Fibroblast of lung (primary cell): Measurements from ENCODE around the gene PPARG. TPM values are rescaled to one million over a fixed set of nuclear protein-coding genes. Genes with fewer than 3 reads are reported as not detected.

ENCODE experiments used
- DNase-seq, 2 donors: peaks; one replicate each; pipeline versions ENCODE4 v3.0.0 to v3.0.0-alpha.2; 2010; ENCODE audit warnings: low read depth in 2 of 2
- H2AFZ ChIP-seq: 2 replicates; pipeline ENCODE4 v1.5.1; 2012; ENCODE audit warnings: low read length, control low read depth, inconsistent platforms
- H3K27ac ChIP-seq: 2 replicates; pipeline ENCODE4 v1.5.1; 2011; ENCODE audit warnings: low read length, control low read depth; ENCODE audit not compliant: insufficient read depth
- H3K27me3 ChIP-seq: 2 replicates; pipeline ENCODE4 v1.5.1; 2011; ENCODE audit warnings: mild to moderate bottlenecking, low read length; ENCODE audit not compliant: control insufficient read depth, insufficient read depth
- H3K36me3 ChIP-seq: 2 replicates; pipeline ENCODE4 v1.5.1; 2011; ENCODE audit warnings: low read length; ENCODE audit not compliant: control insufficient read depth, insufficient read depth
- H3K4me1 ChIP-seq: 2 replicates; pipeline ENCODE4 v1.5.1; 2011; ENCODE audit warnings: low read length; ENCODE audit not compliant: control insufficient read depth, insufficient read depth; ENCODE audit errors: extremely low read depth
- H3K4me2 ChIP-seq: 2 replicates; pipeline ENCODE4 v1.5.1; 2011; ENCODE audit warnings: low read length, control low read depth; ENCODE audit not compliant: insufficient read depth; ENCODE audit errors: extremely low read depth
- H3K4me3 ChIP-seq, 4 experiments: fragments of 200-600 bp in 1 of 4; sonication (generic) in 1 of 4; replicated peaks in 1 of 4; 2 replicates each; pipeline ENCODE4 v1.5.1; 2011 to 2016; ENCODE audit warnings: low read length in 4 of 4, low read depth in 3 of 4, mild to moderate bottlenecking in 3 of 4, control low read depth in 2 of 4, inconsistent platforms in 1 of 4, mixed read lengths in 1 of 4; ENCODE audit not compliant: insufficient read depth in 1 of 4; ENCODE audit errors: control extremely low read depth in 1 of 4
- H3K79me2 ChIP-seq: 2 replicates; pipeline ENCODE4 v1.5.1; 2012; ENCODE audit warnings: mild to moderate bottlenecking, low read length, inconsistent platforms; ENCODE audit not compliant: control insufficient read depth, insufficient read depth
- H3K9ac ChIP-seq: 2 replicates; pipeline ENCODE4 v1.5.1; 2011; ENCODE audit warnings: mild to moderate bottlenecking, low read length, control low read depth; ENCODE audit not compliant: insufficient read depth
- H3K9me3 ChIP-seq: 2 replicates; pipeline ENCODE4 v1.5.1; 2012; ENCODE audit warnings: low read depth, low read length; ENCODE audit not compliant: control insufficient read depth, insufficient read depth
- H4K20me1 ChIP-seq: 2 replicates; pipeline ENCODE4 v1.5.1; 2011; ENCODE audit warnings: low read length; ENCODE audit not compliant: control insufficient read depth, insufficient read depth; ENCODE audit errors: extremely low read depth
- EZH2 ChIP-seq: IDR thresholded peaks from 2 replicates; pipeline ENCODE4 v1.5.1; 2012; ENCODE audit warnings: low read length, control low read depth, mild to moderate bottlenecking; ENCODE audit errors: missing control alignments
- polyA plus RNA-seq, 2 donors: library from polyadenylated mRNA; depleted of rRNA in 1 of 2; stranded (reverse) in 1 of 2; unstranded in 1 of 2; fragments of >200 nt; gene quantifications; 2 replicates each; pipeline ENCODE4 v1.2.1, GENCODE V29; 2011 to 2012; ENCODE audit warnings: missing spikeins in 1 of 2
- total RNA-seq: library from RNA; depleted of rRNA; stranded (reverse); fragments of >200 nt; gene quantifications from 2 replicates; pipeline ENCODE4 v1.2.1, GENCODE V29; 2014
- TF ChIP-seq, protein P1 (sequence below), 2 donors: IDR thresholded peaks in 1 of 2; conservative IDR thresholded peaks in 1 of 2; 1 replicate in 1 of 2; 2 replicates in 1 of 2; pipeline ENCODE4 v1.5.1; 2011 to 2012; ENCODE audit warnings: low read length in 2 of 2, control low read depth in 1 of 2, inconsistent platforms in 1 of 2, low read depth in 1 of 2, mild to moderate bottlenecking in 1 of 2

Gene PPARG
- total and polyA plus RNA-seq, 2 donors (not counting 1 experiment from before 2014, with no cell fraction given) = 32.8 to 42.8 TPM

DNA sequence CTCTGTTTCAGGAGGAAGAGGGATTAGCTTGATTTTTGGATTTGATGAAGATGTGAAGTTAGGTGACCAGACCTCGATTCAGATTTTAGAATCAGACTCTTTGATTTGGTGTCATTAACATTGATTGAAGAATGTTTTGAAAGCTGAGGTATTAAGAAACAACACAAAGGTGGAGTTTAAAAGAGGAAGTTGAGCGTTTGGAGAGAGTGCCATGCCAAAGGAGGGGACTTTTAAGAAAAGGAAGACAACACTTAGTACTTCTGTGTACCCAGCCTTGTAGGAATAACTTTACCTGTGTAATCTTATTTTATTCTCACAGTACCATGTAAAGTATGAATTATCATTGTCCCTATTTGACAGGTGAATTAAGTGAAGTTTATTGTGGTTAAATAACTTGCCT lies 34.4 kb downstream of the PPARG start:
- Histone ChIP-seq H3K27ac (no peak overlapping the region), H4K20me1 (no peaks in the 10 kb centered on the region), H3K9me3 (no peaks in the 10 kb centered on the region), H3K27me3 (no peaks in the 10 kb centered on the region), H3K9ac (no peak overlapping the region), H3K36me3 (no peaks in the 10 kb centered on the region), H2AFZ (no peak overlapping the region), H3K4me1 (no peaks in the 10 kb centered on the region), H3K4me2 (no peak overlapping the region), H3K79me2 (no peaks in the 10 kb centered on the region), H3K4me3 (no peak overlapping the region)
- TF ChIP-seq, protein P1, sequence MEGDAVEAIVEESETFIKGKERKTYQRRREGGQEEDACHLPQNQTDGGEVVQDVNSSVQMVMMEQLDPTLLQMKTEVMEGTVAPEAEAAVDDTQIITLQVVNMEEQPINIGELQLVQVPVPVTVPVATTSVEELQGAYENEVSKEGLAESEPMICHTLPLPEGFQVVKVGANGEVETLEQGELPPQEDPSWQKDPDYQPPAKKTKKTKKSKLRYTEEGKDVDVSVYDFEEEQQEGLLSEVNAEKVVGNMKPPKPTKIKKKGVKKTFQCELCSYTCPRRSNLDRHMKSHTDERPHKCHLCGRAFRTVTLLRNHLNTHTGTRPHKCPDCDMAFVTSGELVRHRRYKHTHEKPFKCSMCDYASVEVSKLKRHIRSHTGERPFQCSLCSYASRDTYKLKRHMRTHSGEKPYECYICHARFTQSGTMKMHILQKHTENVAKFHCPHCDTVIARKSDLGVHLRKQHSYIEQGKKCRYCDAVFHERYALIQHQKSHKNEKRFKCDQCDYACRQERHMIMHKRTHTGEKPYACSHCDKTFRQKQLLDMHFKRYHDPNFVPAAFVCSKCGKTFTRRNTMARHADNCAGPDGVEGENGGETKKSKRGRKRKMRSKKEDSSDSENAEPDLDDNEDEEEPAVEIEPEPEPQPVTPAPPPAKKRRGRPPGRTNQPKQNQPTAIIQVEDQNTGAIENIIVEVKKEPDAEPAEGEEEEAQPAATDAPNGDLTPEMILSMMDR (conservative IDR thresholded peaks at IDR 0.05 in 1 of 2, IDR thresholded peaks at IDR 0.05 in 1 of 2; ENCODE audit: low read depth in 1 of 2, low read length in 2 of 2) = no peak
- TF ChIP-seq EZH2 = no peak
- no peak for DNase-seq

GRCh38 chr3:12325586-12326515 lies 37.0 kb downstream of the PPARG start:
- Histone ChIP-seq H3K9me3 (no peaks in the 10 kb centered on the region), H3K27ac (no peak overlapping the region), H3K4me3 (no peak overlapping the region), H3K36me3 (no peaks in the 10 kb centered on the region), H3K9ac (no peak overlapping the region), H3K79me2 (no peaks in the 10 kb centered on the region), H3K4me2 (no peak overlapping the region), H3K4me1 (no peaks in the 10 kb centered on the region), H4K20me1 (no peaks in the 10 kb centered on the region), H3K27me3 (no peaks in the 10 kb centered on the region), H2AFZ (no peak overlapping the region)
- peak in 1 of 2 donors; percentile 63 for DNase-seq
- TF ChIP-seq EZH2 = no peak
- TF ChIP-seq, protein P1 (conservative IDR thresholded peaks at IDR 0.05 in 1 of 2, IDR thresholded peaks at IDR 0.05 in 1 of 2; ENCODE audit: low read depth in 1 of 2, low read length in 2 of 2) = no peak

GRCh38 chr3:12327021-12327420 lies 38.2 kb downstream of the PPARG start:
- no peaks in the 10 kb centered on the region for H3K36me3 ChIP-seq
- H2AFZ ChIP-seq = no peak overlapping the region
- no peaks in the 10 kb centered on the region for H4K20me1 ChIP-seq
- no peaks in the 10 kb centered on the region for H3K27me3 ChIP-seq
- H3K9ac ChIP-seq = no peak overlapping the region
- H3K79me2 ChIP-seq = no peaks in the 10 kb centered on the region
- H3K4me1 ChIP-seq = no peaks in the 10 kb centered on the region
- H3K4me3 ChIP-seq = no peak overlapping the region
- no peaks in the 10 kb centered on the region for H3K9me3 ChIP-seq
- no peak for DNase-seq
- no peak overlapping the region for H3K4me2 ChIP-seq
- H3K27ac ChIP-seq = no peak overlapping the region
- TF ChIP-seq EZH2 = no peak
- TF ChIP-seq, protein P1 (conservative IDR thresholded peaks at IDR 0.05 in 1 of 2, IDR thresholded peaks at IDR 0.05 in 1 of 2; ENCODE audit: low read depth in 1 of 2, low read length in 2 of 2) = no peak
